Measurements from ENCODE around the gene SLC22A25. TPM values are rescaled to one million over a fixed set of nuclear protein-coding genes. Genes with fewer than 3 reads are reported as not detected.

SLC22A25 gene
- total and polyA plus RNA-seq, 2 of the 13 experiments (the other 11 are each of a cell fraction or from before 2014, with no cell fraction given), result 0.18 to 0.42 TPM

GRCh38 chr11:63250162-63251050, 7.0 kb upstream of the SLC22A25 start (continued):
- peak; percentile 95 for TF ChIP-seq FOXP4 (CRISPR knock-in tag; IDR thresholded peaks at IDR 0.05)
- no peak for TF ChIP-seq ZNF30 (CRISPR knock-in tag; IDR thresholded peaks at IDR 0.05)
- TF ChIP-seq ZNF354B (CRISPR knock-in tag; IDR thresholded peaks at IDR 0.05), result no peak
- no peak for TF ChIP-seq ZNF713 (CRISPR knock-in tag; IDR thresholded peaks at IDR 0.05)
- peak; percentile 30; the same call in 1 of the 2 replicates for TF ChIP-seq FOSL1 (CRISPR knock-in tag; IDR thresholded peaks at IDR 0.05; ENCODE audit: borderline replicate concordance)
- no peak for TF ChIP-seq ZFP90 (CRISPR knock-in tag; IDR thresholded peaks at IDR 0.05; ENCODE audit: borderline replicate concordance)
- peak; percentile 69 for TF ChIP-seq PATZ1 (CRISPR knock-in tag; IDR thresholded peaks at IDR 0.05)
- no peak for TF ChIP-seq ZNF512 (CRISPR knock-in tag; IDR thresholded peaks at IDR 0.05)
- TF ChIP-seq DMAP1 (CRISPR knock-in tag; IDR thresholded peaks at IDR 0.05), result 0 out of 2 replicates have a peak, but pooled peaks have one; percentile 42
- no peak for TF ChIP-seq RFX5 (IDR thresholded peaks at IDR 0.05; ENCODE audit: low read depth, low read length)
- TF ChIP-seq NBN (conservative IDR thresholded peaks at IDR 0.05), result no peak
- no peak for TF ChIP-seq CHD2 (IDR thresholded peaks at IDR 0.05; ENCODE audit: low read depth, low read length)
- no peak; the same call in 1 of the 2 replicates for TF ChIP-seq ZNF790 (CRISPR knock-in tag; IDR thresholded peaks at IDR 0.05; ENCODE audit: borderline replicate concordance)
- TF ChIP-seq RBM22 (optimal IDR thresholded peaks at IDR 0.05; ENCODE audit: low read length), result no peak
- peak; percentile 81; the same call in 1 of the 2 replicates for TF ChIP-seq IKZF5 (CRISPR knock-in tag; IDR thresholded peaks at IDR 0.05)
- TF ChIP-seq ZFP82 (CRISPR knock-in tag; IDR thresholded peaks at IDR 0.05; ENCODE audit: borderline replicate concordance), result no peak
- no peak for TF ChIP-seq ZNF34 (CRISPR knock-in tag; IDR thresholded peaks at IDR 0.05; ENCODE audit: borderline replicate concordance)
- TF ChIP-seq CREM (IDR thresholded peaks at IDR 0.05), result peak; percentile 95
- TF ChIP-seq CREM (CRISPR knock-in tag; IDR thresholded peaks at IDR 0.05), result no peak
- 0 out of 2 replicates have a peak, but pooled peaks have one; percentile 29 for TF ChIP-seq THAP7 (CRISPR knock-in tag; IDR thresholded peaks at IDR 0.05)
- TF ChIP-seq RFX1 (IDR thresholded peaks at IDR 0.05), result no peak
- TF ChIP-seq SIX4 (CRISPR knock-in tag; IDR thresholded peaks at IDR 0.05), result peak; percentile 90
- TF ChIP-seq ASH2L (IDR thresholded peaks at IDR 0.05; ENCODE audit: insufficient read length, low read depth, low read length), result peak; percentile 50

Measured in HepG2 (cell line).